Adrenal gland (tissue), 5 donors: ENCODE results near the gene MUC15.

Experiments
- CTCF ChIP-seq, 6 experiments: fragments of 450-650 bp in 4 of 6; fragments of 200-600 bp in 2 of 6; sonication (generic) in 1 of 6; IDR thresholded peaks; 1 replicate in 5 of 6; 2 replicates in 1 of 6; pipeline versions ENCODE4 v1.5.1 to v1.8.0; 2016 to 2021; ENCODE audit warnings: antibody characterized with exemption in 6 of 6, mild to moderate bottlenecking in 2 of 6, moderate library complexity in 1 of 6
- POLR2A ChIP-seq, 2 donors: fragments of 450-650 bp; IDR thresholded peaks; one replicate each; pipeline ENCODE4 v1.6.1; 2017; ENCODE audit warnings: antibody characterized with exemption in 2 of 2, mild to moderate bottlenecking in 2 of 2, moderate library complexity in 1 of 2
- donor health status: DM: no; HTN: no; CAD: no.

- TF ChIP-seq POLR2A (IDR thresholded peaks at IDR 0.05) (no peak), CTCF (IDR thresholded peaks at IDR 0.05) (no peak)
Observed at GRCh38 chr11:26537341-26537740, 34.7 kb downstream of the MUC15 start.
